Large intestine (tissue), 3 donors: ENCODE data around the gene AJAP1. TPM values are rescaled to one million over a fixed set of nuclear protein-coding genes. Genes with fewer than 3 reads are reported as not detected.

Experiments
- DNase-seq, 2 donors: peaks; one replicate each; pipeline versions ENCODE4 v3.0.0 to v3.0.0-alpha.2; 2013
- H3K27ac ChIP-seq: one replicate; pipeline ENCODE4 v1.5.1; 2013; ENCODE audit warnings: low read length
- H3K27me3 ChIP-seq: 2 replicates; pipeline ENCODE4 v1.6.1; 2013; ENCODE audit warnings: low read length; ENCODE audit not compliant: control insufficient read depth, insufficient read depth
- H3K36me3 ChIP-seq: 2 replicates; pipeline ENCODE4 v1.6.1; 2013; ENCODE audit warnings: low read length; ENCODE audit not compliant: control insufficient read depth, insufficient read depth
- H3K4me1 ChIP-seq: one replicate; pipeline ENCODE4 v1.6.1; 2013; ENCODE audit warnings: low read length; ENCODE audit not compliant: control insufficient read depth, insufficient read depth
- H3K4me3 ChIP-seq: one replicate; pipeline ENCODE4 v1.5.1; 2013; ENCODE audit warnings: low read length
- H3K9me3 ChIP-seq: one replicate; pipeline ENCODE4 v1.6.1; 2013; ENCODE audit warnings: mild to moderate bottlenecking, low read depth, low read length, moderate library complexity; ENCODE audit not compliant: control insufficient read depth
- WGBS: methylation state at CpG from one replicate; pipeline ENCODE4 v1.1.5; 2013; ENCODE audit warnings: low lambda C conversion rate; ENCODE audit not compliant: insufficient coverage; 5-methylcytosine and 5-hydroxymethylcytosine counted together
- polyA plus RNA-seq: library from polyadenylated mRNA; unstranded; fragments of 120-200 nt; gene quantifications from one replicate; pipeline ENCODE4 v1.2.1, GENCODE V29; 2013

Gene AJAP1
- polyA plus RNA-seq, 1 donor = 0.57 TPM

DNA sequence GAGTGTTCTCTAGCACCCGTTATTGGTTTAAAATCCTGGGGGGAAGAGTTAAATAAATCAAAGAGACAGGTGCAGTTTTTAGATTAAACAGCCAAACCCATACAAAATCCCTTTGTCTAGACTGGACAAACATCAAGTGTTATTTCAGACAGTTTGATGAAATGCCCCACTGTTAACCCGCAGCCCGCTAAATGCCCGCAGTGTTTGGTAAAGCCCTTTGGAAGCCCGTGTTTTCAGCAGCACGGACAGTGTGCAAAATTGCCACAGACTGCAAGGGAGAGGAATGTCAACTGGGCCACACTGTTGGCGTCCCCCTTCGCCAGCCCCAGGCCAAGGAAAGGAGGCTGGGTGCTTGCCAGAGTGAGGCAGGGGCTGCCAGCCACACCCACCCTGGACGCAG lies 26.6 kb downstream of the AJAP1 start:
- WGBS = no CpG with 5 or more reads among the region's 9 CpGs

DNA sequence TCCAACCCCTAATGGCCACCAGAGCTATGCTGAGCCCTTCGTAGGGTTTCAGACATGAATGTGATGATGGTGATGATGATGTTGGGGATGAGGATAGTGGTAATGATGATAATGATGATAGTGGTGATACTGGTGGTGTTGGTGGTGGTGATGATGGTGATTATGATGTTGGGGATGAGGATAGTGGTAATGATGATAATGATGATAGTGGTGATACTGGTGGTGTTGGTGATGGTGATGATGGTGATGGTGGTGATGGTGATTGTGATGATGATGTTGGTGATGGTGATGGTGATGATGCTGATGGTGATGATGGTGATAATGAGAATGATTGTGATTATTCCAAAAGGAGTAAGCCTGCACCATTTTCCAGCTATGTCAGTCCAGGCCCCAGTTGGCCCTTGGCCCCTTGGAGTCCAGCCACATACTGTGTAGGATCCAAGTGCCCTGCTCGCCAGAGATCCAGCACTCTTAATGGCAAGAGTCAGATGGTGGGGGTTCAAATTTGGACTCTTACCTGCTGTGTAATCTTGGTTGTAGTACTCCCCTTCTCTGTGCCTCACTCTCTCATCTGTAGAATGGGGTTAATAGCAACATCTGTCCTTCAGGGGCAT lies 28.3 kb downstream of the AJAP1 start:
- no peaks in the 10 kb centered on the region for H3K27me3 ChIP-seq
- no peaks in the 10 kb centered on the region for H3K9me3 ChIP-seq
- DNase-seq = no peak
- no peak overlapping the region for H3K27ac ChIP-seq
- no CpG with 5 or more reads among the region's 2 CpGs for WGBS
- no peaks in the 10 kb centered on the region for H3K4me1 ChIP-seq
- H3K36me3 ChIP-seq = no peaks in the 10 kb centered on the region
- H3K4me3 ChIP-seq = no peak overlapping the region

More for the DNA sequence above, 26.6 kb downstream of the AJAP1 start:
- no peak overlapping the region for H3K27ac ChIP-seq
- no peak overlapping the region for H3K4me3 ChIP-seq
- no peaks in the 10 kb centered on the region for H3K36me3 ChIP-seq
- H3K27me3 ChIP-seq = no peaks in the 10 kb centered on the region
- no peaks in the 10 kb centered on the region for H3K4me1 ChIP-seq
- no peak for DNase-seq
- no peaks in the 10 kb centered on the region for H3K9me3 ChIP-seq

DNA sequence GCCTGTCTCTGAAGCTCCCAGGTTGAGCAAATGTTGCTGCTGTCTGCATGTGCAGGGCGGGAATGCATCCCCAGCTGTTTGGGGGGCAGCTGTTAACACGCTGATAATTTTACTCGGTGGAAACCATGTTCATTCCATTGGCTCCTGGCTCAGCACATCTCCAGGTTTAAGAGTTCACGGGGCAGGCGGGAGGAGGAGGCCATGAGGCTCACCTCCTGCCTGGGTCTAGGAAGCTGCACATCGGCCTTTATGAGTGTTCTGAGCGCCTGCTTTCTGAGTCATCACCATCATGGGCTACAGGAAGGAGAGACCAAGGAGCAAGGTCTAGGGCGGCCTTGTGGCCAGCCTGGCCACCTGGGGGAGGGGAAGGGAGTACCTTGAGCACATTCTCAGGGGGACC lies 29.7 kb downstream of the AJAP1 start:
- no peaks in the 10 kb centered on the region for H3K4me1 ChIP-seq
- no peaks in the 10 kb centered on the region for H3K27me3 ChIP-seq
- DNase-seq = no peak
- no peaks in the 10 kb centered on the region for H3K9me3 ChIP-seq
- H3K4me3 ChIP-seq = no peak overlapping the region
- H3K27ac ChIP-seq = no peak overlapping the region
- no CpG with 5 or more reads among the region's 8 CpGs for WGBS
- no peaks in the 10 kb centered on the region for H3K36me3 ChIP-seq

GRCh38 chr1:4684864-4685522 lies 30.6 kb downstream of the AJAP1 start:
- WGBS = no CpG with 5 or more reads among the region's 7 CpGs
- no peaks in the 10 kb centered on the region for H3K27me3 ChIP-seq

GRCh38 chr1:4685523-4685865 lies 31.1 kb downstream of the AJAP1 start:
- H3K9me3 ChIP-seq = no peaks in the 10 kb centered on the region
- H3K4me3 ChIP-seq = no peak overlapping the region
- H3K4me1 ChIP-seq = no peaks in the 10 kb centered on the region
- WGBS = no CpG with 5 or more reads among the region's 6 CpGs
- H3K27ac ChIP-seq = no peak overlapping the region
- no peak for DNase-seq
- no peaks in the 10 kb centered on the region for H3K27me3 ChIP-seq
- H3K36me3 ChIP-seq = no peaks in the 10 kb centered on the region

More at GRCh38 chr1:4684864-4685522, 30.6 kb downstream of the AJAP1 start:
- no peak for DNase-seq
- H3K27ac ChIP-seq = no peak overlapping the region
- H3K36me3 ChIP-seq = no peaks in the 10 kb centered on the region
- H3K9me3 ChIP-seq = no peaks in the 10 kb centered on the region
- H3K4me3 ChIP-seq = no peak overlapping the region
- H3K4me1 ChIP-seq = no peaks in the 10 kb centered on the region

DNA sequence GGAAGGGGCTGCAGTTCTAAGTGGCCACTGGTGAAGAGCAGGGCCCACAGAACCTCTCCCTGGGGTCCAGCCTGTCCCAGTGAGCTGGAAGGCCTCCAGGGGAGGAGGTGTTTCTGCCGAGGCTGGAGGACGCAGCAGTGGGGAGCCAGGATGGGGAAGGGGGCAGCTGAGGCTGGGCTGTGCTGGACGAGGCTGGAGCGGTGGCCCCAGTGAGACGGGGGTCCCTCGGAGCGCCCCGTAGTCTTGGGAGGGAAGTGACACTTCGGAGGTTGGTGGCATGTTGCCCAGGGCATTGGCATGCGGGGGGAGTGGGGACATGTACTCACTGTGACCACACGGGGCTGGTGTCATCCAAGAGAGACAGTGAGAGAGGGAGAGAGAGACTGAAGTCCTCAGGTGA lies 33.5 kb downstream of the AJAP1 start:
- H3K27ac ChIP-seq = no peak overlapping the region
- no peaks in the 10 kb centered on the region for H3K4me1 ChIP-seq
- H3K36me3 ChIP-seq = no peaks in the 10 kb centered on the region
- H3K4me3 ChIP-seq = no peak overlapping the region
- 87% methylated on average over 3 of the region's 11 CpGs for WGBS
- H3K27me3 ChIP-seq = no peaks in the 10 kb centered on the region
- no peaks in the 10 kb centered on the region for H3K9me3 ChIP-seq
- DNase-seq = no peak

- DNase-seq = no peak
- no peaks in the 10 kb centered on the region for H3K27me3 ChIP-seq
- no peak overlapping the region for H3K4me3 ChIP-seq
- no CpG with 5 or more reads among the region's 24 CpGs for WGBS
- H3K4me1 ChIP-seq = no peaks in the 10 kb centered on the region
- no peaks in the 10 kb centered on the region for H3K36me3 ChIP-seq
- H3K27ac ChIP-seq = no peak overlapping the region
- no peaks in the 10 kb centered on the region for H3K9me3 ChIP-seq
Measured at GRCh38 chr1:4689271-4689935, 35.0 kb downstream of the AJAP1 start.

DNA sequence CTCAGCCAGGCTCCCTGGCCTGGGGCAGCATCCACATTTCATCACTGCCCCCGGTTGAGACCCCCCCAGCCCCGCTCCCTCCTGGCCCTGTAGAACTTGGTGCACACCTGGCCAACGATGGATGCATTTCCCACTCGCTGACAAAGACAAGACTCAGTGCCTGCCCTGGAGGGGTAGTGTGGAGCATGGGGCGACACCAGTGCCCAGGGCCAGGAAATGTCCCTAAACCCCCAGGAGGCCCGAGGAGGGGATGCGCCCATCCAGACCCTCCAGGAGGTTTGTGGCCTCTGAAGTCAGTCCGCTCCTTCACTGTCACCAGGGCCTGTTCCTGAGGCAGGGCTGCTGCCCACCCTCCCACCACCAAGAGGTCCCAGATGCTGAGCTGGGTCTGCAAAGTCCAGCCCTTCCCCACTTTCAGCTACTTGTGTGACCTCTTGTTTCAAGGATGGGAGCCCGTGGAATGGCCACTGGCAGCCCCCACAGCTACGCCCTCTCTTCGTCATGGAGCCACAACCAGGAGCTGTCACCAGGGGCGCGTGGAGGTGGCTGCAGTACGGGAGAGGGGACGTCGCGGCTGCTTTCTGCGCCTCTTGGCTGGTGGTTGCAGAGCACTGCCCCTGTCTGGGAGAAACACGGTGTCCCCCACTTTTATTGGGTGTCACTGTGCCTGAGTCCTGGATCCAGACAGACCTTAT lies 35.7 kb downstream of the AJAP1 start:
- Histone ChIP-seq H3K4me1 (no peaks in the 10 kb centered on the region), H3K27me3 (no peaks in the 10 kb centered on the region), H3K36me3 (no peaks in the 10 kb centered on the region), H3K9me3 (no peaks in the 10 kb centered on the region), H3K27ac (no peak overlapping the region), H3K4me3 (no peak overlapping the region)
- WGBS = no CpG with 5 or more reads among the region's 19 CpGs
- DNase-seq = no peak

- Histone ChIP-seq H3K27ac (no peak overlapping the region), H3K27me3 (no peaks in the 10 kb centered on the region), H3K4me3 (no peak overlapping the region), H3K4me1 (no peaks in the 10 kb centered on the region), H3K36me3 (no peaks in the 10 kb centered on the region), H3K9me3 (no peaks in the 10 kb centered on the region)
- no peak for DNase-seq
- WGBS = no CpG with 5 or more reads among the region's 19 CpGs
Measured at GRCh38 chr1:4690951-4691675, 36.7 kb downstream of the AJAP1 start.

DNA sequence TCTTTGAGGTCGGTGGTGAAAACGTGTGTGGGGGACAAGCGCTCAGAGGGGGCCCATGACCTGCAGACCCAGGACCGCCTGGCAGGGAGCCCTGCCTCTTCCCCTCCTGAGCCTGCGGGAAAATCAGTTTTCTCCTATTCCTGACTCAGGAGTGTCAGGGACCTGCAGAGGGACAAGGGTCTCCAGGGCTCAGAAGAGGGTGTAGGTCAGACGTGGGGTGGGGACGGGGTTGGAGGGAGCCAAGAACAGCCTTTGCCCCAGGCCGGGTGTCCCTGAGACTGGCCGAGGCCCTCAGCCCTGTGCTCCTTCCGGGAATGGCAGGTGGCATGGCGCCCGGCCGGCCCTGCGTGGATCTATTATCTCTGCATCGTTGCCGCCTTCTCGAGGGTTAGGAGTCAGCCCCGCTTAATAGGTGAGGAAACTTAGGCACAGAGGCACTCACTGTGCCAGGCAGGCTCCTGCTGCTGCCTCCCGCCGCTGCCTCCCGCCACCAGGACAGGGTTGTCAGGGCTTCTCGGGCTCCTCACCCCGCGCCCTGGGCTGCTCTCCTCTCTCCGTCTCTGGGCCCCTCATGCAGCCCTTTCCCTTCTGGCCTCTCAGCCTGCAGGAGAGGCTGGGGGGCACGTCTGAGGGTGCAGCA lies 37.5 kb downstream of the AJAP1 start:
- no peaks in the 10 kb centered on the region for H3K27me3 ChIP-seq
- H3K27ac ChIP-seq = no peak overlapping the region
- no peaks in the 10 kb centered on the region for H3K4me1 ChIP-seq
- WGBS = 100% methylated on average over 1 of the region's 26 CpGs
- no peak for DNase-seq
- H3K36me3 ChIP-seq = no peaks in the 10 kb centered on the region
- H3K4me3 ChIP-seq = no peak overlapping the region
- no peaks in the 10 kb centered on the region for H3K9me3 ChIP-seq
